HG03432 (cell line): ENCODE data around the gene VSIG10L2.

Experiments used
- ATAC-seq: cut with Tn5 transposase; IDR thresholded peaks from one replicate; pipeline ENCODE4 v1.9.1; 2021; ENCODE audit warnings: mild to moderate bottlenecking, moderate library complexity; ENCODE audit not compliant: unreplicated experiment

VSIG10L2 gene

GRCh38 chr11:125946712-125947418, 1.0 kb downstream of the VSIG10L2 start:
- ATAC-seq = no peak

- ATAC-seq = no peak
Measured at GRCh38 chr11:125947419-125948277, 1.8 kb downstream of the VSIG10L2 start.

- no peak for ATAC-seq
Measured at GRCh38 chr11:125948278-125949051, 2.6 kb downstream of the VSIG10L2 start.

GRCh38 chr11:125949271-125950177, 3.7 kb downstream of the VSIG10L2 start:
- ATAC-seq = no peak

GRCh38 chr11:125950178-125950490, 4.3 kb downstream of the VSIG10L2 start:
- ATAC-seq = no peak

DNA sequence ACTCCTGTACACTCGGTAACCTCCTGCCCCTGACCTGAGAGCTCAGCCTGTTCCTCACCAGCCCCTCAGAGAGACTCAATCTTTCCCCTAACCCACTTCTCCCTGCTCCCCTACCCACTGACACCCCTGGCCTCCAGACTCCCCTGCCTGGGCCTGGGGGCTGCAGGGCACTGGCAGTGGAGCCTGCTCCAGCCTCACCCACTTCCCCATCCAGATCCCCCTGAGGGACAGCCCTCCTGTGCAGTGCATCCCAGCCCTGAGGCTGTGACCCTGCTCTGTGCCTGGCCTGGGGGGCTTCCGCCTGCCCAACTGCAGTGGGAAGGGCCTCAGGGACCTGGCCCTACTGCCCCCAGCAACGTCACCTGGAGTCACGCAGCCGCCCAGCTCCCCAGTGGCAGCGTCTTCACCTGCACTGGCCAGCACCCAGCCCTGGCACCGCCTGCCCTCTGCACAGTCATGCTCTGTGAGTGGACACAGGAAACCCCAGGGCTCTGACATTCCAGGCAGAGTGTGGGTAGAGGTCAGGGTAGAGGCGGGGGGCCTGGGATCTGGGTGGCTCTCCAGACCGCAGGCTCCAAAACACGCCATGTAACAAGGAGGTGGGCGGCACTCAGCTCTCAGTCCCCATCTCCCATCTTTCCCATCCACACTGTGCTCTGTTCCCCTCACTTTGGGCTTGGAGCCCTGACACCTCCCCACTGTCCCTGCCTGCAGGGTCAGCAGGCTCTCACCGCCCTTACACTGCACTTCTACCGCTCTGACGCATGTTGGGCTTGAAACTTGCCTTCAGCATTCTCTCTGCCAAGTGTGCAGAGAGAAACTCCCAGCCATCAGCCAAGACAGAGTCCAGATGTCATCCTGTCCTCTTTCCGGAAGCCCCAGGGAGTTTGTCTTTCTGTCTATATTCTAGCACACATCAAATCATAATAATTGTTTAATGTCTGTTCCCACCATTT, 5.1 kb downstream of the VSIG10L2 start:
- ATAC-seq = no peak

GRCh38 chr11:125951731-125952130, 5.9 kb downstream of the VSIG10L2 start:
- ATAC-seq = no peak

DNA sequence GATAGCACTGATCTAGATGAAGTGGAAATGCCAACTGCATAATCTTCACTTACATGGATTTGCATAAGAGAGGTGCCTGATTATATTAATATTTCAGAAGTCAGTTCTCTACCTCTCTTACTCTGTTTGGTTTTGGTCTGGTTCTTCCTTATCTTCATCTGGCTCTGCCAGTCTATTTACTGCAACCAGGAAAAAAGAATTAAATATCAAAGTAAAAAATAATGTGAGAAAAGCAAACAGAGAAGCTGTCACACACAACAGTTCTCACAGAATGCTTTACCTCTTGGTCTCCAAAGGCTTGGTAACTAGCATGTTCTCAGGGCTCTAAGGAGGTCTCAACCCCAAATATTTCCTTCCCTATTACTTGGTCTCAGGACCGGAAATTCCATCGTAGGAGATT, 6.7 kb downstream of the VSIG10L2 start:
- ATAC-seq = no peak

DNA sequence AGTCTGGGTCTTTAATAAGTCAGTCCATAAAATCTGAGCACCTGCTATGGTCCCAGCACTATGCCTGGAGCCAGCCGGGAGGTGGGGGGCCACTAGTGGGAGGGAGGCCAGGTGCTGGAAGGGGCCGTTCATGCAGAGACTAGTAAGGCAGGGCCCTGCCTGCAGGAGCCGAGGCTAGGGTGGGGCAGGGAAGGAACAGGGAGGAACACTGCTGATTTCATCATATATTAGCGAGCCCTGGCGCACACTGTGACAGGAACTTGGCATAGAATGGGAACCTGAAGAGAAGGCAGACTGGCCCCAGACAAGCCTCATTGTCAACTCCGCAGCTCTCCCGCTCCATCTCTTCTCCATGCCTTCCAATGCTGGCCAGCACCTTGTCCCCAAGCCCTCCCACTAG, 7.1 kb downstream of the VSIG10L2 start:
- no peak for ATAC-seq

GRCh38 chr11:125953401-125953935, 7.6 kb downstream of the VSIG10L2 start:
- ATAC-seq = no peak

- ATAC-seq = no peak
Measured at GRCh38 chr11:125954123-125954944, 8.5 kb downstream of the VSIG10L2 start.

DNA sequence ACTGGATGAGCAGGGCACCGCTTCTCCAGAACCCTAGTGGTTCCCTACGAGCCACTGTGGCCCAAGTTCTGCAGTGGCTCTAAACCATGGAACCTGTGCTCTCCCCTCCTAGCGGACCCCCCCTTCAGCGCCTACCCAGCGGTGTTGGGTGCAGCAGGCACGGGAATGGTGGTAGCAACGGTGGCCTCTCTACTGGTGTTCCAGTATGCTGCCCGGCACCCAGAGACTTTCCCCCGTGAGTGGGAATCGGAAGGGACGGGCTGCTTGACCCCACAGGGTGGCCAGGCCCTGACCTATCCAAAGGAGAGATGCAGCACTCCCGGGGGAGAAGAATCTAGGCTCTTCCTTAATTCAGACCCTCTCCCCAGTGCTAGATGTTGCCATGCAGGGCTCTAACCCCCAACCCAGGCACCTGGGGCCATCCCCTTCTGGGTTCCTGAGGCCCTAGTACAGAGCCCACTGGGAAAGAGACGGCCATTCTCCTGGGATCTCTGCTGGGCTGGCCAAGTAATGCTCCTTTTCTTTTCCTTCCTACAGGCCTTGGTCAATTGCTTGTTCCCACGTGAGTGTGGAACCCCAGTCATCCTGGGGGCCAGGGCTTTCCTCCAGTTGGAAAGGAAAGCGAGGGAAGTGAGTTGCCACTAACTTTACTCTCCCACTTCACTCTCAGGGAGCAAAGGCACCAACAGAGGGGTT, 9.2 kb downstream of the VSIG10L2 start:
- no peak for ATAC-seq

GRCh38 chr11:125955856-125956255, 10.0 kb downstream of the VSIG10L2 start:
- ATAC-seq = no peak

DNA sequence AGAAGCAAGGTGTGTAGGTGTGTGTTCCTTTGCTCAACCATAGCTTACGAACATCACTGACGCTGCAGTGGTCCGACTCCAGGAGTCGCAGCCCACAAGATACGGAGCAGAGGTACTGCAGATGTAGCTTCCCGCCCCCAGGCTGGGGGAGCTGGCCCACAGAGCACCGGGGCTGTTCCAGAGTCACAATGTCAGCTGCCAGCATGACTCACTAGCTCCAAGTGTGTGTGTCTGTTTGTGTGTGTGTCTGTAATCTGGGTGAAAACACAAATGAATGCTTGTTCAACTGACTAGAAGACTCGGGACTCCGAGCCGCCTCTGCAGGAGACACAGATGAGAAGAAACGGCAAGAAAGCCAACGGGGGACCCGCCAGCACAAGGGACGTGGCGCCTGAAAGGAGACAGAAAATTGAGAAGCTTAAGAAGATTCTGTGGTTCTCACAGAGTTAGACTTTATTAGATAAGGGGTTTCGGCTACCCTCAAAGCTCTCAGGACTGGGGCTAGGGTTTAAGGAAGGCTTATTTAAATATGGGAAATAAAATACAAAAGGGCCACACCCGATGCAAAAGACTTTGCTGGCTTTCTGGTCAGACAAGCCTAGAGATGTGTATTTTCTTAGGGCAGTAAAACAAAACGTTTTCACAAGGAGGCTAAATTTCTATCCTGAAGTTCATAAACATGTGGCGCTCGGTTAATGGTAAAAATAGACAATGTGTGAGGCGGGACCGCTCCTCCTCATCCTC, 10.7 kb downstream of the VSIG10L2 start:
- ATAC-seq = no peak

- ATAC-seq = no peak
Measured at GRCh38 chr11:125957618-125958332, 11.9 kb downstream of the VSIG10L2 start.

GRCh38 chr11:125958872-125959400, 13.1 kb downstream of the VSIG10L2 start:
- no peak for ATAC-seq
